HFFc6 (cell line): ENCODE results near the gene DDX1. TPM values are rescaled to one million over a fixed set of nuclear protein-coding genes. Genes with fewer than 3 reads are reported as not detected.

Experiments used
- DNase-seq: peaks from one replicate; pipeline ENCODE4 v3.0.0-alpha.2; 2018
- H3K27ac Mint-ChIP-seq: 2 replicates; pipeline ENCODE4 v1.8.0; 2020; ENCODE audit warnings: mild to moderate bottlenecking, mixed read lengths
- H3K27me3 Mint-ChIP-seq: 2 replicates; pipeline ENCODE4 v1.8.0; 2021; ENCODE audit warnings: mild to moderate bottlenecking, moderate library complexity, mixed read lengths; ENCODE audit not compliant: insufficient read depth
- H3K36me3 Mint-ChIP-seq: 2 replicates; pipeline ENCODE4 v1.8.0; 2021; ENCODE audit warnings: low read depth, mixed read lengths
- H3K4me1 Mint-ChIP-seq: 2 replicates; pipeline ENCODE4 v1.8.0; 2020; ENCODE audit warnings: low read depth, mixed read lengths
- H3K4me3 Mint-ChIP-seq: 2 replicates; pipeline ENCODE4 v1.8.0; 2020; ENCODE audit warnings: mild to moderate bottlenecking, moderate library complexity, mixed read lengths
- H3K9me3 Mint-ChIP-seq: 2 replicates; pipeline ENCODE4 v1.8.0; 2020; ENCODE audit warnings: mild to moderate bottlenecking, mixed read lengths
- CTCF ChIP-seq: fragments of 200-600 bp; sonication (generic); IDR thresholded peaks from 2 replicates; pipeline ENCODE4 v1.5.0; 2021; ENCODE audit warnings: antibody characterized with exemption, mild to moderate bottlenecking
- total RNA-seq, 6 experiments: library from RNA; stranded (reverse); fragmentation: NEBNext Ultra II Directional; extraction: Animal tissue kit (Norgen Biotek cat#: 25700); gene quantifications; 2 replicates in 1 of 6; 3 replicates in 5 of 6; pipeline ENCODE4 v1.2.3, GENCODE V29; 2021

DDX1 gene
- total RNA-seq, 6 experiments from 2014 or later: 111 to 123 (median 113) TPM

GRCh38 chr2:15646661-15647060 is 55.0 kb downstream of the DDX1 start:
- H3K4me3 Mint-ChIP-seq: no peak overlapping the region
- DNase-seq: no peak
- peaks cover 6% of the 10 kb centered on the region for H3K36me3 Mint-ChIP-seq
- H3K27me3 Mint-ChIP-seq: peaks cover 42% of the 10 kb centered on the region
- H3K4me1 Mint-ChIP-seq: no peaks in the 10 kb centered on the region
- TF ChIP-seq CTCF: no peak
- no peaks in the 10 kb centered on the region; the same call in 1 of the 2 replicates for H3K9me3 Mint-ChIP-seq
- H3K27ac Mint-ChIP-seq: no peak overlapping the region

- no peak for DNase-seq
- H3K27ac Mint-ChIP-seq: no peak overlapping the region
Measured at GRCh38 chr2:15647622-15648590, 56.2 kb downstream of the DDX1 start.

GRCh38 chr2:15648593-15649525 is 57.2 kb downstream of the DDX1 start:
- H3K27me3 Mint-ChIP-seq: peaks cover 50% of the 10 kb centered on the region
- no peaks in the 10 kb centered on the region for H3K36me3 Mint-ChIP-seq
- no peak overlapping the region for H3K27ac Mint-ChIP-seq
- no peaks in the 10 kb centered on the region for H3K9me3 Mint-ChIP-seq
- H3K4me1 Mint-ChIP-seq: no peaks in the 10 kb centered on the region
- H3K4me3 Mint-ChIP-seq: no peak overlapping the region
- TF ChIP-seq CTCF: no peak
- no peak for DNase-seq

More at GRCh38 chr2:15647622-15648590, 56.2 kb downstream of the DDX1 start:
- Mint-ChIP-seq H3K36me3 (no peaks in the 10 kb centered on the region), H3K9me3 (no peaks in the 10 kb centered on the region), H3K4me1 (no peaks in the 10 kb centered on the region), H3K4me3 (no peak overlapping the region), H3K27me3 (peaks cover 44% of the 10 kb centered on the region)
- no peak for TF ChIP-seq CTCF

GRCh38 chr2:15649561-15650255 is 58.0 kb downstream of the DDX1 start:
- no peaks in the 10 kb centered on the region for H3K36me3 Mint-ChIP-seq
- no peak overlapping the region for H3K27ac Mint-ChIP-seq
- no peak for TF ChIP-seq CTCF
- no peak overlapping the region for H3K4me3 Mint-ChIP-seq
- DNase-seq: no peak
- H3K4me1 Mint-ChIP-seq: no peaks in the 10 kb centered on the region
- no peaks in the 10 kb centered on the region for H3K9me3 Mint-ChIP-seq
- H3K27me3 Mint-ChIP-seq: peaks cover 49% of the 10 kb centered on the region
